ENCODE measurements around the gene SLC10A7. TPM values are rescaled to one million over a fixed set of nuclear protein-coding genes. Genes with fewer than 3 reads are reported as not detected.
A peak's percentile ranks its signal among the peaks of the same experiment; 100 is the strongest.

Gene SLC10A7
- total and polyA plus RNA-seq, 12 donors = 1.3 to 6.6 (median 4.4) TPM

DNA sequence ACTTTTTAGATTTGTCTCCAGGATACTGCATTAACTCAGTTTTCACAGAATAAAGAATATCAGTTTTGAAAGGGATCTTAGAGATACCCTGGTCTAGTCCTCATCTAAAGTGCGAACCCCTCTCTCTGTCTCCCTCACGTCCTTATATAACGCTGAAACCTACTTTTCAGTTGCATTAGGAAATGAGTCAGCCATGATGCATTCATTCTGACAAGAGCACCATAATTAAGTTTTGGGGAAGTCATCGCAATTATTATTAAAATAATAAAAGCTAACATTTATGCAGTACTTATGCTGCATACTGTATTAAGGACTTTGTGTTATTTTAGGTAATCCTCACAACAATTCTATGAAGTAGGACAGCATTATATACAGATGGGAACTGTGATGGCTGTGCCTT is 191.3 kb downstream of the SLC10A7 start:
- intact Hi-C loops (cut with DNase I) = loop anchor here in 5 of 10 donors (10.0 kb wide), 4 partner anchors 156 to 574 kb away; partner anchors contain the start of gene LSM6 (in 1 of the 5)
- TF ChIP-seq, protein P1, sequence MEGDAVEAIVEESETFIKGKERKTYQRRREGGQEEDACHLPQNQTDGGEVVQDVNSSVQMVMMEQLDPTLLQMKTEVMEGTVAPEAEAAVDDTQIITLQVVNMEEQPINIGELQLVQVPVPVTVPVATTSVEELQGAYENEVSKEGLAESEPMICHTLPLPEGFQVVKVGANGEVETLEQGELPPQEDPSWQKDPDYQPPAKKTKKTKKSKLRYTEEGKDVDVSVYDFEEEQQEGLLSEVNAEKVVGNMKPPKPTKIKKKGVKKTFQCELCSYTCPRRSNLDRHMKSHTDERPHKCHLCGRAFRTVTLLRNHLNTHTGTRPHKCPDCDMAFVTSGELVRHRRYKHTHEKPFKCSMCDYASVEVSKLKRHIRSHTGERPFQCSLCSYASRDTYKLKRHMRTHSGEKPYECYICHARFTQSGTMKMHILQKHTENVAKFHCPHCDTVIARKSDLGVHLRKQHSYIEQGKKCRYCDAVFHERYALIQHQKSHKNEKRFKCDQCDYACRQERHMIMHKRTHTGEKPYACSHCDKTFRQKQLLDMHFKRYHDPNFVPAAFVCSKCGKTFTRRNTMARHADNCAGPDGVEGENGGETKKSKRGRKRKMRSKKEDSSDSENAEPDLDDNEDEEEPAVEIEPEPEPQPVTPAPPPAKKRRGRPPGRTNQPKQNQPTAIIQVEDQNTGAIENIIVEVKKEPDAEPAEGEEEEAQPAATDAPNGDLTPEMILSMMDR (IDR thresholded peaks at IDR 0.05) = no peak
- peak overlapping the region in 1 of 10 donors; percentile 31 for H3K27ac ChIP-seq
- no peaks in the 10 kb centered on the region for H3K27me3 ChIP-seq
- H3K36me3 ChIP-seq = peaks cover 0 to 2% (median 0%) of the 10 kb centered on the region in 9 donors
- no peak overlapping the region for H3K4me3 ChIP-seq
- 86 to 88% methylated on average over 4 of the region's 4 CpGs for WGBS, 2 donors
- ATAC-seq (no peak), DNase-seq (no peak)
- H3K9me3 ChIP-seq = no peaks in the 10 kb centered on the region
- H3K4me1 ChIP-seq = peaks cover 0 to 41% (median 0%) of the 10 kb centered on the region in 9 donors

DNA sequence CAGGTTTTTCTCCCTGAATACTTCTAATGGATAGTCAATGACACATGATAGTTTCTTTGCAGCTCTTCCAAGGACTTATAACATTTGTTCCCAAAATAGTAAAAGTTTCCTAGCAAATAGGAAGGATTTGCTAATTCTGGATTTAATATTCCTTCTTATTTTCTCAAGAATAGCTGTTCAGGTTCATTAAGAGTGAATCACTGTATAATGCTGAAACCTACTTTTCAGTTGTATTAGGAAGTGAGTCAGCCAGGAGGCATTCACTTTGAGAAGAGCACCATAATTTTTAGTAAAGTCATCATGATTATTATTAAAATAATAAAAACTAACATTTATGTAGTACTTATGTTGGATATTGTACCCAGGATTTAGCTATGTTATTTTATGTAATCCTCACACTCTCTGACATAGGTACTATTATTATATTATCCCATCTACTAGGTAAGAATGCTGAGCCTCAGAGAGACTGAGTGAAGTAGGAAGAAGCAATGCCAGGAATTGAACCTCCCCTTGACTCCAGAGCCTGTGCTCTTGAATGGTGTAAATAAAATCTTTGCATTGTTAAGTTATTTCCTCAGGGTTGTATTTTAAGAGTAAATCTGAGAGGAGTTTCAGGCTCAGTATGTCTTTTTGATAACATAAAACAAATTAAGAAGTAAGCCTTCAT is 192.6 kb downstream of the SLC10A7 start:
- ATAC-seq (no peak), DNase-seq (no peak)
- no peaks in the 10 kb centered on the region for H3K27me3 ChIP-seq
- intact Hi-C loops (cut with DNase I) = no loop called here
- H3K36me3 ChIP-seq = peaks cover 0 to 14% (median 0%) of the 10 kb centered on the region in 9 donors
- TF ChIP-seq, protein P1 (IDR thresholded peaks at IDR 0.05) = no peak
- no peaks in the 10 kb centered on the region for H3K9me3 ChIP-seq
- H3K4me1 ChIP-seq = peaks cover 0 to 33% (median 0%) of the 10 kb centered on the region in 9 donors
- no peak overlapping the region for H3K4me3 ChIP-seq
- peak overlapping the region in 1 of 10 donors; percentile 19 for H3K27ac ChIP-seq

DNA sequence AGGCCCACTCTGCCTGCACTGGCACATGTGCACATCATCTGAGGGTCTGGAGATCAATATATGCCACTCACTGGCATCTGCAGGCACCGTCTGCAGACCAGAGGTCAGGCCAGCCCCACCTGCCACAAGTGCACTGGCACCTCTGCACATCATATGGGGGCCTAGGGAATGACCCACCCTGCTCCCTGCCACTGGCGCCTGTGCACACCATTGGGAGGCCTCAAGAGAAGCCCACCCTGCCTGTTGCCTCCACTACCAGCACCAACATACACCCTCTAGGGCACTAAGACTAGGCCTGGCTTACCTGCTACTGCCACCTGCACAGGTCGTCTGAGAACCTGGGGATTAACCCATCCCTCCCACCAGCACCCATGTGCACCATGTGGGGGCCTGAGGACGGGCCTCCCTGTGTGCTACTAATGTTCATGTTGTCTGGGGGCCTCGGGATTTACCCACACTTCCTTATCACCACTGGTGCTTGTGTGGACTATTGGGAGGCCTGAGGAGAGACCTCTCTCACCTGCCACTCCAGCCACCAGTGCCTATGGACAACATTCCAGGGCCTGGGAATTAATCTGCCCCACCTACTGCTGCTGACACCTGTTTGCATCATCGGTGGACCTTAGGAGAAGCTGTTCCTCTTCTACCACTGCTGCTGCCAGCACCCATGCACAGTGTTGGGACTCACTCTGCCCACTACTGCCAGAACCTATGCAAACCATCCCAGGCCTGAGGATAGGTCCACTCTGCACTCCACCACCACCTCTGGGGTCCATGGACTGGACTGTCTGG is 193.7 kb downstream of the SLC10A7 start:
- Histone ChIP-seq H3K4me3 (no peak overlapping the region), H3K9me3 (peaks cover 0 to 8% (median 0%) of the 10 kb centered on the region in 11 donors), H3K27me3 (no peaks in the 10 kb centered on the region), H3K36me3 (peaks cover 0 to 15% (median 0%) of the 10 kb centered on the region in 9 donors), H3K4me1 (peaks cover 0 to 26% (median 0%) of the 10 kb centered on the region in 9 donors), H3K27ac (no peak overlapping the region)
- DNase-seq (no peak), ATAC-seq (peak in 1 of 8 donors; percentile 41)
- 90% methylated on average over 6 of the region's 6 CpGs for WGBS, 2 donors
- intact Hi-C loops (cut with DNase I) = no loop called here
- TF ChIP-seq, protein P1 (IDR thresholded peaks at IDR 0.05) = no peak

DNA sequence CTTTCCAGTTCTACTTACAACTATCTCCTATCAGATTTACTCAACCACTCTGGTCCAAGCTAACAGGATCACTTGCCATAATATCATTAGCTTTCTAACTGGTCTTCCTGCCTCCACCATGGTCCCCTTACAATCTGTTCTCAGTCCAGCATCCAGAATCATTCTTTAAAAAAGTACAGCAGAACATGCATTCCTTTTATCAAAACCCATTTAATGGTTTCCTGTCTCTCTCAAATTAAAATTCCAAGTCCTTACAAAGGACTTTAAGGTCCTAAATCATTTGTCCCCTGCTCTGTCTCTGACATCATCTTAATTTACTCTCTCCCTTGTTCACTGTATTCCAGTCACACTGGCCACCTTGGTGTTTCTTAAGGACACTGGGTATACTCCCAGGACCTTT is 202.8 kb downstream of the SLC10A7 start:
- Histone ChIP-seq H3K27ac (no peak overlapping the region), H3K9me3 (peaks cover 0 to 14% (median 0%) of the 10 kb centered on the region in 11 donors), H3K4me3 (no peak overlapping the region), H3K4me1 (no peaks in the 10 kb centered on the region), H3K27me3 (no peaks in the 10 kb centered on the region), H3K36me3 (no peaks in the 10 kb centered on the region)
- intact Hi-C loops (cut with DNase I) = no loop called here
- DNase-seq = no peak
- TF ChIP-seq, protein P1 (IDR thresholded peaks at IDR 0.05) = no peak
- ATAC-seq = no peak
